Measurements from ENCODE around the gene UROS.

GRCh38 chr10:125846894-125847293, 23.8 kb upstream of the UROS start:
- TF ChIP-seq MAX (IDR thresholded peaks at IDR 0.05; ENCODE audit: low read depth) (no peak), TEAD4 (IDR thresholded peaks at IDR 0.05; ENCODE audit: borderline replicate concordance, insufficient read depth) (no peak), GATA2 (CRISPR knock-in tag; IDR thresholded peaks at IDR 0.05) (no peak), RFX5 (IDR thresholded peaks at IDR 0.05; ENCODE audit: low read length) (no peak), POLR2AphosphoS5 (IDR thresholded peaks at IDR 0.05; ENCODE audit: low read depth, low read length) (no peak), YY1 (IDR thresholded peaks at IDR 0.05; ENCODE audit: low read depth) (no peak), SMC3 (IDR thresholded peaks at IDR 0.05; ENCODE audit: low read depth, low read length) (no peak), SIN3A (IDR thresholded peaks at IDR 0.05; ENCODE audit: borderline replicate concordance, low read depth, low read length) (no peak), NRF1 (IDR thresholded peaks at IDR 0.05; ENCODE audit: low read depth, low read length) (no peak), EZH2phosphoT487 (IDR thresholded peaks at IDR 0.05; ENCODE audit: borderline replicate concordance, low read depth) (no peak), FOXM1 (IDR thresholded peaks at IDR 0.05; ENCODE audit: low read depth) (no peak)
- TF ChIP-seq, protein P1, sequence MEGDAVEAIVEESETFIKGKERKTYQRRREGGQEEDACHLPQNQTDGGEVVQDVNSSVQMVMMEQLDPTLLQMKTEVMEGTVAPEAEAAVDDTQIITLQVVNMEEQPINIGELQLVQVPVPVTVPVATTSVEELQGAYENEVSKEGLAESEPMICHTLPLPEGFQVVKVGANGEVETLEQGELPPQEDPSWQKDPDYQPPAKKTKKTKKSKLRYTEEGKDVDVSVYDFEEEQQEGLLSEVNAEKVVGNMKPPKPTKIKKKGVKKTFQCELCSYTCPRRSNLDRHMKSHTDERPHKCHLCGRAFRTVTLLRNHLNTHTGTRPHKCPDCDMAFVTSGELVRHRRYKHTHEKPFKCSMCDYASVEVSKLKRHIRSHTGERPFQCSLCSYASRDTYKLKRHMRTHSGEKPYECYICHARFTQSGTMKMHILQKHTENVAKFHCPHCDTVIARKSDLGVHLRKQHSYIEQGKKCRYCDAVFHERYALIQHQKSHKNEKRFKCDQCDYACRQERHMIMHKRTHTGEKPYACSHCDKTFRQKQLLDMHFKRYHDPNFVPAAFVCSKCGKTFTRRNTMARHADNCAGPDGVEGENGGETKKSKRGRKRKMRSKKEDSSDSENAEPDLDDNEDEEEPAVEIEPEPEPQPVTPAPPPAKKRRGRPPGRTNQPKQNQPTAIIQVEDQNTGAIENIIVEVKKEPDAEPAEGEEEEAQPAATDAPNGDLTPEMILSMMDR (IDR thresholded peaks at IDR 0.05), result no peak
- TF ChIP-seq, protein P2, sequence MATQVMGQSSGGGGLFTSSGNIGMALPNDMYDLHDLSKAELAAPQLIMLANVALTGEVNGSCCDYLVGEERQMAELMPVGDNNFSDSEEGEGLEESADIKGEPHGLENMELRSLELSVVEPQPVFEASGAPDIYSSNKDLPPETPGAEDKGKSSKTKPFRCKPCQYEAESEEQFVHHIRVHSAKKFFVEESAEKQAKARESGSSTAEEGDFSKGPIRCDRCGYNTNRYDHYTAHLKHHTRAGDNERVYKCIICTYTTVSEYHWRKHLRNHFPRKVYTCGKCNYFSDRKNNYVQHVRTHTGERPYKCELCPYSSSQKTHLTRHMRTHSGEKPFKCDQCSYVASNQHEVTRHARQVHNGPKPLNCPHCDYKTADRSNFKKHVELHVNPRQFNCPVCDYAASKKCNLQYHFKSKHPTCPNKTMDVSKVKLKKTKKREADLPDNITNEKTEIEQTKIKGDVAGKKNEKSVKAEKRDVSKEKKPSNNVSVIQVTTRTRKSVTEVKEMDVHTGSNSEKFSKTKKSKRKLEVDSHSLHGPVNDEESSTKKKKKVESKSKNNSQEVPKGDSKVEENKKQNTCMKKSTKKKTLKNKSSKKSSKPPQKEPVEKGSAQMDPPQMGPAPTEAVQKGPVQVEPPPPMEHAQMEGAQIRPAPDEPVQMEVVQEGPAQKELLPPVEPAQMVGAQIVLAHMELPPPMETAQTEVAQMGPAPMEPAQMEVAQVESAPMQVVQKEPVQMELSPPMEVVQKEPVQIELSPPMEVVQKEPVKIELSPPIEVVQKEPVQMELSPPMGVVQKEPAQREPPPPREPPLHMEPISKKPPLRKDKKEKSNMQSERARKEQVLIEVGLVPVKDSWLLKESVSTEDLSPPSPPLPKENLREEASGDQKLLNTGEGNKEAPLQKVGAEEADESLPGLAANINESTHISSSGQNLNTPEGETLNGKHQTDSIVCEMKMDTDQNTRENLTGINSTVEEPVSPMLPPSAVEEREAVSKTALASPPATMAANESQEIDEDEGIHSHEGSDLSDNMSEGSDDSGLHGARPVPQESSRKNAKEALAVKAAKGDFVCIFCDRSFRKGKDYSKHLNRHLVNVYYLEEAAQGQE (IDR thresholded peaks at IDR 0.05; ENCODE audit: low read depth, low read length), result no peak
